MCF 10A (cell line): ENCODE measurements around the gene DSCAML1. TPM values are rescaled to one million over a fixed set of nuclear protein-coding genes. Genes with fewer than 3 reads are reported as not detected.

Experiments
- BruUV-seq: library from RNA; stranded (reverse); fragments of 400-500 nt; replicated peaks from 2 replicates; lab custom pipeline; 2021; lab: Mats Ljungman, UMichigan
- CTCF ChIA-PET: fragments of 300-600 bp; sonication (Branson Sonifier 250); formaldehyde crosslinking; extraction: SDS; loops from one replicate; lab custom pipeline; 2021; ENCODE audit warnings: antibody characterized with exemption, inconsistent platforms; lab: Yijun Ruan, JAX
- POLR2A ChIA-PET: fragments of 300-600, 350-650 bp; sonication (Branson Sonifier 250); formaldehyde crosslinking; extraction: SDS; loops from one replicate; lab custom pipeline; 2020; ENCODE audit warnings: antibody characterized with exemption, inconsistent platforms; lab: Yijun Ruan, JAX
- DNase-seq: peaks from one replicate; pipeline ENCODE4 v3.0.0-alpha.2; 2018; ENCODE audit not compliant: unreplicated experiment
- H3K27ac Mint-ChIP-seq: one replicate; pipeline ENCODE4 v1.8.0; 2022; ENCODE audit warnings: mild to moderate bottlenecking, low read depth, mixed read lengths; ENCODE audit not compliant: unreplicated experiment
- H3K27me3 Mint-ChIP-seq: one replicate; pipeline ENCODE4 v1.8.0; 2022; ENCODE audit warnings: mixed read lengths; ENCODE audit not compliant: insufficient read depth, unreplicated experiment
- H3K36me3 Mint-ChIP-seq: one replicate; pipeline ENCODE4 v1.8.0; 2022; ENCODE audit warnings: mild to moderate bottlenecking, moderate library complexity, mixed read lengths; ENCODE audit not compliant: insufficient read depth, unreplicated experiment
- H3K4me1 Mint-ChIP-seq: one replicate; pipeline ENCODE4 v1.8.0; 2022; ENCODE audit warnings: mixed read lengths; ENCODE audit not compliant: insufficient read depth, unreplicated experiment
- H3K4me3 Mint-ChIP-seq: one replicate; pipeline ENCODE4 v1.8.0; 2022; ENCODE audit warnings: mild to moderate bottlenecking, moderate library complexity, mixed read lengths; ENCODE audit not compliant: unreplicated experiment
- H3K9me3 Mint-ChIP-seq: one replicate; pipeline ENCODE4 v1.8.0; 2022; ENCODE audit warnings: mixed read lengths; ENCODE audit not compliant: unreplicated experiment
- intact Hi-C: fragments of 100-400 bp; cut with micrococcal nuclease; formaldehyde crosslinking; loops from 2 replicates; pipeline ENCODE4 v1.14.1; 2022
- total RNA-seq: library from RNA; stranded (reverse); gene quantifications from 2 replicates; pipeline ENCODE4 v1.2.3, GENCODE V29; 2022
- TF ChIP-seq, protein P1 (sequence below): fragments of 200-600 bp; IDR thresholded peaks from one replicate; pipeline ENCODE4 v1.8.0; 2022; ENCODE audit warnings: antibody characterized with exemption, mild to moderate bottlenecking; ENCODE audit not compliant: unreplicated experiment

DSCAML1 gene
- total RNA-seq, 1 experiment from 2014 or later = not detected

DNA sequence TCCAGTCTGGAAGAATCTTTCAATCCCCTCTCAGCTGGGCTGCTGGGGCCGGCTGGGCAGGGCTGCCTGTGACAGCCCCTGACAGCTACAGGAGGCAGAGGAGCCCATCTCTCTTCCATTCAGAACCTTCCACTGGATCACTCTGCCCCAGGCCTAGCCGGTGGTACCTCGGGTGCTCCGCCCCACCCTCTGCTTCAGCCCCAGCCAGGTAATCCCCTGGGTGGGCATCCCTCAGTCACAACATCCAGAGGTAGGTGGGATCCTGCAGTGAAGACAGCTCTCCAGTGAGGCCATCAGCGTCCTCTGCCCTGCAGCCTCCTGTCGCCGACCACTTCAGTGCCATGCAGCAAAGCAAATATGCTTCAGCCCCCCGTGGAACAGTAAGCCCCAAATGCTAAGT is 223.7 kb downstream of the DSCAML1 start:
- CTCF ChIA-PET = interaction anchor here (0.6 kb wide), 1 partner anchor 88 kb away, joined by 3 read pairs; no protein-coding TSS in a partner anchor
- no TSS peak for BruUV-seq
- intact Hi-C loops = no loop called here

DNA sequence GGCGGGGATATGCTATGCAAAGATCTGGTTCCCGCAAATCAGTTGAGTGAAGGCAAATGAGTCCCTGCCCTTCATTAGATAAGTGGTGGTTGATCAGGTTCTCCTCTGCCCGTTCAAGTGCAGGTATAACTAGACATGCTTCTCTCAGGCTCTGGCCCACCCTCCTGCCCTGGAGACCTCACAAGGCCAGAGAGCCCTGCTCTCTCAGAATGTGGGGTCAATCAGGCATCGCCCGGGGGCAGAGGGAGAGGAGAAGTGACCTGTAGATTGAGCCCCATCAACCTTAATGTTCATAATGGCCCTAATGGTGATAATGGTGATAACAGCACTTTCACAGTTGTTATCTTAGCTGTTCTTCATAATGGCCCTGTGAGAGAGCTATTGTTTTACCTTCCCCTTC is 224.3 kb downstream of the DSCAML1 start:
- H3K27me3 Mint-ChIP-seq = peaks cover 46% of the 10 kb centered on the region
- H3K36me3 Mint-ChIP-seq = no peaks in the 10 kb centered on the region
- H3K9me3 Mint-ChIP-seq = no peaks in the 10 kb centered on the region
- TF ChIP-seq, protein P1, sequence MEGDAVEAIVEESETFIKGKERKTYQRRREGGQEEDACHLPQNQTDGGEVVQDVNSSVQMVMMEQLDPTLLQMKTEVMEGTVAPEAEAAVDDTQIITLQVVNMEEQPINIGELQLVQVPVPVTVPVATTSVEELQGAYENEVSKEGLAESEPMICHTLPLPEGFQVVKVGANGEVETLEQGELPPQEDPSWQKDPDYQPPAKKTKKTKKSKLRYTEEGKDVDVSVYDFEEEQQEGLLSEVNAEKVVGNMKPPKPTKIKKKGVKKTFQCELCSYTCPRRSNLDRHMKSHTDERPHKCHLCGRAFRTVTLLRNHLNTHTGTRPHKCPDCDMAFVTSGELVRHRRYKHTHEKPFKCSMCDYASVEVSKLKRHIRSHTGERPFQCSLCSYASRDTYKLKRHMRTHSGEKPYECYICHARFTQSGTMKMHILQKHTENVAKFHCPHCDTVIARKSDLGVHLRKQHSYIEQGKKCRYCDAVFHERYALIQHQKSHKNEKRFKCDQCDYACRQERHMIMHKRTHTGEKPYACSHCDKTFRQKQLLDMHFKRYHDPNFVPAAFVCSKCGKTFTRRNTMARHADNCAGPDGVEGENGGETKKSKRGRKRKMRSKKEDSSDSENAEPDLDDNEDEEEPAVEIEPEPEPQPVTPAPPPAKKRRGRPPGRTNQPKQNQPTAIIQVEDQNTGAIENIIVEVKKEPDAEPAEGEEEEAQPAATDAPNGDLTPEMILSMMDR = no peak
- ChIA-PET POLR2A (no interaction called here), CTCF (interaction anchor here (0.6 kb wide), 1 partner anchor 89 kb away, joined by 3 read pairs; no protein-coding TSS in a partner anchor)
- H3K27ac Mint-ChIP-seq = no peak overlapping the region
- intact Hi-C loops = no loop called here
- DNase-seq = no peak
- no peaks in the 10 kb centered on the region for H3K4me1 Mint-ChIP-seq
- BruUV-seq = no TSS peak
- H3K4me3 Mint-ChIP-seq = no peak overlapping the region

More for the DNA sequence above, 223.7 kb downstream of the DSCAML1 start:
- Mint-ChIP-seq H3K36me3 (no peaks in the 10 kb centered on the region), H3K4me3 (no peak overlapping the region), H3K27ac (no peak overlapping the region), H3K9me3 (no peaks in the 10 kb centered on the region), H3K4me1 (no peaks in the 10 kb centered on the region), H3K27me3 (peaks cover 47% of the 10 kb centered on the region)
- DNase-seq = no peak
- POLR2A ChIA-PET = no interaction called here
- TF ChIP-seq, protein P1 = no peak

DNA sequence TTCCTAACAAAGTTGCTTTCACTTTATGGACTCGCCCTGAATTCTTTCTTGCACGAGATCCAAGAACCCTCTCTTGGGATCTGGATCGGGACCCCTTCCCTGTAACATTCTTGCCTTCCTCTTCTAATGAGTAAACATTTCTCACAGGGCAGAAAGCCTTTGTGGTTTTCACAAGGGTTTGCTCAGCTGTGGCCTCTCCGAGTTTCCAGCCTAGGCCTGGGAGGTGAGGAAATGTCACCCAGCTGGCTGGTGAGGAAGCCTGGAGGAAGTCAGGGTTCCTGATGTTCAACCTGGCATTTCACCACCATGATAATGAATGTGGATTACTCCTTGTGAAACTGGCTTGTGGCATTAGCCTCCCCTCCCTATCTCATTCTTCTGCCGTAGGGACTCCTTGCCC is 224.9 kb downstream of the DSCAML1 start:
- Mint-ChIP-seq H3K4me1 (no peaks in the 10 kb centered on the region), H3K27ac (no peak overlapping the region), H3K4me3 (no peak overlapping the region), H3K36me3 (no peaks in the 10 kb centered on the region), H3K27me3 (peaks cover 46% of the 10 kb centered on the region), H3K9me3 (no peaks in the 10 kb centered on the region)
- ChIA-PET POLR2A (no interaction called here), CTCF (no interaction called here)
- DNase-seq = no peak
- no TSS peak for BruUV-seq
- TF ChIP-seq, protein P1 = no peak
- intact Hi-C loops = no loop called here

DNA sequence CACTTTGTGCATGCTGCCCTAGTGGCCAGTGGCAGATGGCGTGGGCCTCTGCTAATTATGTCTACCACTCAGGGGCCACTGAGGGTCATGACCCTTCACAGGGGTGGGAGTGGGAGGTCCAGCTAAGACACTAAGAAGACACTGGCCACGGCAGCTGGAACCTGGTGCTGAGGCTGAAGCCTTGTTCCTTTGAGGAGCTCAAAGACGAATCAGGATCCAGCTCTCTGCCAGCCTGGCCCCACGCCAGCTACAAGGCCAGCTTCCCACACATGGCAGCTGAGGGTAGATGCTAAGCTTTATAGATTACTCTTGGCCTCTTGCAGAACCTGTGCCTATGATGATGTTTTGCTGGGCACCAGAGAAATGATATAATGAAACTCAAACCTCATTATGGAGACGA is 226.3 kb downstream of the DSCAML1 start:
- ChIA-PET POLR2A (no interaction called here), CTCF (no interaction called here)
- no peaks in the 10 kb centered on the region for H3K4me1 Mint-ChIP-seq
- TF ChIP-seq, protein P1 = no peak
- DNase-seq = no peak
- peaks cover 46% of the 10 kb centered on the region for H3K27me3 Mint-ChIP-seq
- no TSS peak for BruUV-seq
- intact Hi-C loops = no loop called here
- no peak overlapping the region for H3K4me3 Mint-ChIP-seq
- no peak overlapping the region for H3K27ac Mint-ChIP-seq
- H3K36me3 Mint-ChIP-seq = no peaks in the 10 kb centered on the region
- no peaks in the 10 kb centered on the region for H3K9me3 Mint-ChIP-seq
